Left cardiac atrium (tissue), 4 donors: ENCODE measurements around the gene SCEL. TPM values are rescaled to one million over a fixed set of nuclear protein-coding genes. Genes with fewer than 3 reads are reported as not detected.
A peak's percentile ranks its signal among the peaks of the same experiment; 100 is the strongest.
"Not testable (repeated sequence)": the region's sequence is repeated elsewhere in the genome, so short reads cannot be mapped to it uniquely, and the experiment has no call there.

Source experiments
- ATAC-seq, 2 donors: fragments of 200-7000 bp; cut with Tn5 transposase; one replicate each; pipeline ENCODE4 v1.9.1; 2020; ENCODE audit warnings: mild to moderate bottlenecking in 2 of 2, moderate library complexity in 2 of 2
- DNase-seq: peaks from one replicate; pipeline ENCODE4 v3.0.0-alpha.2; 2020
- intact Hi-C, 2 donors: fragments of 100-400 bp; cut with DNase I; formaldehyde crosslinking; loops; one replicate each; pipeline versions ENCODE4 v1.14.1 to v1.15.1; 2022 to 2023
- long read RNA-seq: library from polyadenylated mRNA; unstranded; transcript quantifications from one replicate; pipeline ENCODE4 v2.0.0, GENCODE V29; 2021
- total RNA-seq, 2 donors: library from RNA; stranded (reverse); fragmentation: NEBNext Ultra II Directional; extraction: Animal tissue kit (Norgen Biotek cat#: 25700); gene quantifications; one replicate each; pipeline ENCODE4 v1.2.1, GENCODE V29; 2021
- donor health status: DM: no; HTN: yes; CAD: no.
- donor health status: DM: no; HTN: yes; CAD: no; lungs with severe emphysema.
- donor health status: DM: yes; HTN: yes; CAD: no.
- donor health status: Dilated cardiomyopathy.

SCEL gene
- total RNA-seq: under 1 TPM; 0.08 to 0.15 TPM
- long read RNA-seq: 0 reads

DNA sequence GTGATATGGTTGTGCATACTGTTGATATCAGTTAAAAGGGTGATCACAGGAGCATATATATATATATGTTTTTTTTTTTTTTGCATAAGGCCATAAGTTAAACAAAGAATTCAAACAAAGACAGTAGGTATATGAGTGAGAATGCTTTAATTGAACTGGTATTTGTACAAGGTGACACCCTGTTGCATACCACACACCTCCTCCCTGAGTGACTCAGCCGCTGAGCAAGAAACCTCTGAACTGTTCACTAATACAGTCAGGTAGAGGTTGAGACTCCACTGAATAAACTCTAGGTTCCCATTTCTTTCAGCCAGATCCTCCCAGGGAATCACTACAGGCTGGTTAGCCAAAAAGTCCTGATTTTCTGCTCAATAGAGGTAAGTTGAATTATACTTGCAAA lies at the start of gene SCEL:
TSS of gene SCEL (plus strand) at position 259 of the 400 bp plus-strand sequence. CDS start 20,170 bp downstream, outside the sequence.
- intact Hi-C loops: no loop called here
- ATAC-seq (peak in 1 of 2 donors; percentile 72), DNase-seq (no peak)

- ATAC-seq: no peak
- DNase-seq: no peak
- intact Hi-C loops: loop anchor here in 1 of 2 donors (10.0 kb wide), 1 partner anchor 75 kb away; no protein-coding TSS in a partner anchor
These were observed 45.8 kb upstream of the SCEL start for GRCh38 chr13:77489566-77490337.

DNA sequence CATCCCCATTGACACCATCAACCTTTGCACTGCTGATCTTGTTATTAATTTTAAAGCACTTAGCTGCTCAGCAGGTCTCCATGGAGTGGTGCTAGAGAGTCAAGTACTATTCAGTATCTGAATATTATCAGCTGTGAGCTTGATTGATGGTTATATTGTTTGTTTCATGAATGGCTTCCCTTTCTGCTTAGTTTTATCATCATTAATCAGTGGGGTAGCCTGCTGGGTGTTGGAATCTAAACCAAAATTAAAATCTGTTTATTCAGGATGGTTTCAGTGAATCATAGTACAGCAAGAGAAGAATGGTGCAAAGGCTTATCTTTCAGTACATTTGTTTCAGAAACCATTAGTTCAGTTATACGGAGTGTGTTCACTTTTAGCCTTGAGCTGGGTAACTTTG lies 42.5 kb upstream of the SCEL start:
- intact Hi-C loops: loop anchor here in 1 of 2 donors (10.0 kb wide), 1 partner anchor 72 kb away; no protein-coding TSS in a partner anchor
- ATAC-seq (peak; percentile 38 to 61), DNase-seq (no peak)

- DNase-seq (no peak), ATAC-seq (no peak)
- intact Hi-C loops: loop anchor here in 1 of 2 donors (10.0 kb wide), 1 partner anchor 71 kb away; no protein-coding TSS in a partner anchor
These were observed 41.3 kb upstream of the SCEL start for GRCh38 chr13:77494226-77494625.

DNA sequence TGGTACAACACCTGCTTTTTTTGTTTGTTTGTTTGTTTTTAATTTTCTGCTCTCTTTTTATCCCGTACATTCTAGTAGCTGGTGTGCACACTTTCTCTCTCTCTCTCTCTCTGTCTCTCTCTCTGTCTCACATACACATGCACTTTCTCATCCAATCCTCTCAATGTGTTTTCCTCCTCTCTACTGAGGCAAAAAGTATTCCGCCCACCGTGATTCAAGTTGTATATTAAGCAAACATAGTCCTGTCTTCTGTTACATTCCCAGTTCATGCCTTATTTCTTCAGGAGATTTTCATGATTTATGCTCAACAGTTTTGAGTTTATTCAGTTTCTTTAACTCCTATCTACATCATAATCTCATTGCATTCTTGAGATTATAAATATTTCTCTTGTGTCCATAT lies 38.2 kb upstream of the SCEL start:
- no peak for ATAC-seq
- DNase-seq: no peak
- intact Hi-C loops: loop anchor here (5.0 to 10.0 kb wide), 2 partner anchors 67 to 255 kb away; no protein-coding TSS in a partner anchor

- intact Hi-C loops: loop anchor here (5.0 to 10.0 kb wide), 2 partner anchors 67 to 254 kb away; no protein-coding TSS in a partner anchor
- DNase-seq: no peak
- ATAC-seq: no peak
These were observed 37.7 kb upstream of the SCEL start for GRCh38 chr13:77497835-77498234.

GRCh38 chr13:77502104-77502720 lies 33.3 kb upstream of the SCEL start:
- intact Hi-C loops: no loop called here
- DNase-seq (no peak), ATAC-seq (no peak)

DNA sequence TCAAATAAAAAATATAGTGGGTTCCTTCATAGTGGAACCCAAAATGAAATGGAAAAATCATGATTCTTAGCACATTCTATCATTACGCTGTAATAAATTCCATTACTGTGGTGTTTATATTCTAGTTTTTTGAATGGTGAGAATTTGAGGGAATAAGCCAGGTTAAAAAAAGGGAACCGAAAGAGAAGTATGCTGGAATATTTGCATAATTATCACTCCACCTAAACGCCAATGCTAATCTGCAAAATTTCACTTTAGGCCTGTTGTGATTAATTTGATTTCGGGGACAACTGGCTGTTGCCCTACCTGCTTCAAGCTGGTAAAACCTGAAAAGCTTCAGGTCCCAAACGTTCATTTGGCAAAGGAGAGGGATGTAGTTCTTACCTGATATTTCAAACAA lies 32.1 kb upstream of the SCEL start:
- intact Hi-C loops: no loop called here
- no peak for DNase-seq
- no peak for ATAC-seq

DNA sequence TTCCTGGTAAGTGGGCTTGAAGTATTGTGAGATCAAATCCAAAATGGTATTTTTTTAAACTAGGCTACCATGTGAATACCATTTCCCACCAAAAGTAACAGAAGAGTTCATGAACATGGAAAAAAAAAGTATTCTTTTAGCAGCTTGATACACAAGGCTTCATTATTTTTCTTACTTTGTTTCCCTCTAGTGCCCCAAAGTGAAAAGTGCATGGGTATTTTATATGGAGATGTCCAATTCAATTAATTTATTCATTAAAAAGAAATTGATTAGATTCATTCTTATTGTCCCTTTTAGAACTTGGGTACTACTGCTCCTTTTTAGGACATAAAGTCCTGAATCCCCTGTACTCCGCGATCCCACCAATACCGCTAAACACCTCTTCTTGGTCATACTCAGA lies 28.6 kb upstream of the SCEL start:
- ATAC-seq: no peak
- intact Hi-C loops: no loop called here
- no peak for DNase-seq

DNA sequence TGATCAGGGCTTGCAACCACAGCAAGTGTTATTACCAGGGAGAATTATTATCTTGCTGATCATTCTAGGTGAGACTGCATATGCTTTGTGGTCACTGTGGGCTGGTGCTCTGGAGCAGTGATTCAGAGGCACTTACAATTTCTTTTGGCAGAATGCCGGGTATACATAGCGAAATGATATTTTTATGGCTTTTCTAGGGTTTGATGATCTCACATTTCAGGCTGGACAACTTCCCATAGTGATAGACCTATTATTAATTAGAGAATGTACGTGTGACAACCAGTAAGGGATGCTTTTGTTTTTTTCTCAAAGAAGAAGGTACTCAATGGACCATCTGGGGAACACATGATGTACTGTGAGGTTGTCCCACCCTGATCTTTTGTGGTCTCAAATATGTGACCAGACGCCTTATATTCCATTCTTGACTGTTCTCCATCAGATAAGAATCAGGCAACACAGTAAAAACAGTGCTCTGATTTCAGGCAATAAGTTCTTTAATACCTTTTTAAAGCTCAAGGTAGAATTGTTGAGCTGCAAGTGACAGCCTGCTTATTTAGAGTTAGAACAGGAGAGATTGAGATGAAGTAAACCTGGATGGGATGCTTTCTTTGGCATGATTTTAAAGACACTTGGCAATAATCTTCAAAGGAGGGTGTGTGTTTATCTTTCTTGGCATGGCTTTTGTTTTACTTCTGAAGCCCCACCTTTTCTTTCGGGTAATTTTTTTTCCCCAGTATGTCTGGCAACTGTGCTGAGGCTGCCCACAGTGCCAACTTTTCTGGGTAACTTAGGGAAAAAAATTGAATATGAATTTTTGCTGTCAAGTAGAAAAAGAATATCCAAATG lies 27.4 kb upstream of the SCEL start:
- ATAC-seq (peak in 1 of 2 donors; percentile 91), DNase-seq (no peak)
- intact Hi-C loops: no loop called here

DNA sequence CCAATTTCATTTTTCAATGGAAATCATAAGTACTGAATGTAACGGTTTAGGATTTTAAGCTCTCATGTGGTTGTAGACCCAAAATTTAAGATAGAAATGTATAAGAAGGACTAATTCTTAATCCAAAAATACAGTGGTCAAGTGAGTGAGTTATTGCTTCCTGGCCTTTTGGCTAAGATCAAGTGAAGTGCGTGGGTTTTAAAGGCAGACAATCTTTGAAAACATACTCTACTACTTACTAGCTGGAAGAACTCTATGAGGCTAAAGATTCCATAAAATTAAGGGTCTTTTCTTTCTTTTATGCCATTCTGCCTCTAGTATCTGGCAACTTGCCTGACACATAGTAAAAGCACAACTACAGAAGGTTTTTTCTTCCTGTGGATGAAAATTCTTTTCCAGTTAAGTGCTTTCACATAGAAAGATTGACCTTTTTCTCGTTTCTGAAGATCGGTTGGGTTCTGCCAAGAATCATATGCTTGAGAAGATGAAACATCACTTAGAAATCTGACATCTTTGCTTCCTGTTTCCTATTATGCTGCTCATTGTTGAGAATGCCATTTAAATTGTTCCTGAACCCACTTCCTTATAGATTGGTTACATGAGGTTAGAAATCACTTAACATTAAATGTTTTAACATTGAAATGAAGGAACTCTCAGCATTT lies 26.4 kb upstream of the SCEL start:
- ATAC-seq (peak in 1 of 2 donors; percentile 44), DNase-seq (no peak)
- intact Hi-C loops: no loop called here

- intact Hi-C loops: no loop called here
- no peak for ATAC-seq
- DNase-seq: no peak
These were observed 25.4 kb upstream of the SCEL start for GRCh38 chr13:77510156-77510555.

DNA sequence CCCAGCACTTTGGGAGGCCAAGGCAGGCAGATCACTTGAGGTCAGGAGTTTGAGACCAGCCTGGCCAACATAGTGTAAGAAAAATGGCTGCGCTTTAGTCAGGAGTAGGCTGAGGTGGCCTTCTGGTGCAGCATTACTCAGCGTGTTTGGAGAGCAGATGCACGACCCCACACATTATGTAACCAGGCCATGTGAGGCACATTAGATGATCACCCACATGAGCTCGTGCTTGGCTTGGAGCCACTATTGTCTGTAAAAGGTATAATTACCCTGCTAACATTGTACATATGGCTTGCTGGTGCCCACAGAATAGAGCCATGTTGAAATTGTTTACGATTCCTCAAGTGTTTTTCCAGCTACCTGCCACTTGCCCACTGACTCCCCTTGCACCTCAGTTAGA lies 24.0 kb upstream of the SCEL start:
- intact Hi-C loops: no loop called here
- no peak for ATAC-seq
- no peak for DNase-seq

GRCh38 chr13:77513719-77514335 lies 21.7 kb upstream of the SCEL start:
- DNase-seq (no peak), ATAC-seq (no peak)
- intact Hi-C loops: no loop called here

GRCh38 chr13:77514336-77514726 lies 21.2 kb upstream of the SCEL start:
- ATAC-seq: no peak
- DNase-seq: no peak
- intact Hi-C loops: no loop called here

DNA sequence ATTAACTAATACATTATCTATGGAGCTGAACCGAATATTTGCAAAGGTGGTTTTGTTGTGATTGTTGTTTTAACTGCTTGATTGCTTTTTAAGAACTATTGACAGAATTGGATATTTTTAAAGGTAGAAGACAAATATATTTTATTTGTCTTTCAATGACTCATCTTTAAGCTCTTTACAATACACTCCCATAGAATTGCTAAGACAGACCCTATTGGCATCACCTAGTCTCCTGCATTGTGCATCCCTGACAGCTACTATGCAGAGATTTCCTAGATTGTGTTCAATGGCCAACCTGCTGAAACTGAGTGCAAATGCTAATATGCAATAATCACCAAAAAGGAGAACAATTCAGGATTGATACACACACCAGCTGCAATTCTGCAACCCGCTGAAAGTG lies 19.7 kb upstream of the SCEL start:
- DNase-seq: no peak
- intact Hi-C loops: no loop called here
- ATAC-seq: no peak

GRCh38 chr13:77516342-77516789 lies 19.1 kb upstream of the SCEL start:
- intact Hi-C loops: no loop called here
- DNase-seq (no peak), ATAC-seq (no peak)

GRCh38 chr13:77518266-77518665 lies 17.2 kb upstream of the SCEL start:
- ATAC-seq (no peak), DNase-seq (no peak)
- intact Hi-C loops: no loop called here

DNA sequence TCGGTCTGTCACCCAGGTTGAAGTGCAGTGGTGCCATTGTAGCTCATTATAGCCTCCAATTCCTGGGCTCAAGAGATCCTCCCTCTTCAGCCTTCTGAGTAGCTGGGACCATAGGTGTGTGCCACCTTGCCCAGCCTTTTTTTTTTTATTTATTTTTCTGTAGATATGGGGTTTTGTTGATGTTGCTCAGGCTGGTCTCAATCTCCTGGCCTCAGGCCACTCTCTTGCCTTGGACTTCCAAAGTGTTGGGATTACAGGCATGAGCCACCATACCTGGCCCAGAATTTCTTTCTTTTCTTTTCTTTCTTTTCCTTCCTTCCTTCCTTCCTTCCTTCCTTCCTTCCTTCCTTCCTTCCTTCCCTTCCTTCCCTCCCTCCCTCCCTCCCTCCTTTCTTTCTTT lies 16.1 kb upstream of the SCEL start:
- intact Hi-C loops, ATAC-seq, DNase-seq: not testable (repeated sequence)
